HFF-Myc (cell line): Measurements from ENCODE around the gene RRAS2.

Experiments used
- DNase-seq: peaks from one replicate; pipeline ENCODE4 v3.0.0-alpha.2; 2011; ENCODE audit warnings: low read depth; ENCODE audit errors: extremely low read depth
- H3K4me3 ChIP-seq: replicated peaks from 2 replicates; pipeline ENCODE4 v1.5.1; 2011; ENCODE audit warnings: low read depth, mild to moderate bottlenecking, control low read depth, low read length
- CTCF ChIP-seq: IDR thresholded peaks from 2 replicates; pipeline ENCODE4 v1.5.1; 2012; ENCODE audit warnings: mild to moderate bottlenecking, low read depth, low read length, control low read depth; ENCODE audit errors: missing control alignments

The RRAS2 gene

DNA sequence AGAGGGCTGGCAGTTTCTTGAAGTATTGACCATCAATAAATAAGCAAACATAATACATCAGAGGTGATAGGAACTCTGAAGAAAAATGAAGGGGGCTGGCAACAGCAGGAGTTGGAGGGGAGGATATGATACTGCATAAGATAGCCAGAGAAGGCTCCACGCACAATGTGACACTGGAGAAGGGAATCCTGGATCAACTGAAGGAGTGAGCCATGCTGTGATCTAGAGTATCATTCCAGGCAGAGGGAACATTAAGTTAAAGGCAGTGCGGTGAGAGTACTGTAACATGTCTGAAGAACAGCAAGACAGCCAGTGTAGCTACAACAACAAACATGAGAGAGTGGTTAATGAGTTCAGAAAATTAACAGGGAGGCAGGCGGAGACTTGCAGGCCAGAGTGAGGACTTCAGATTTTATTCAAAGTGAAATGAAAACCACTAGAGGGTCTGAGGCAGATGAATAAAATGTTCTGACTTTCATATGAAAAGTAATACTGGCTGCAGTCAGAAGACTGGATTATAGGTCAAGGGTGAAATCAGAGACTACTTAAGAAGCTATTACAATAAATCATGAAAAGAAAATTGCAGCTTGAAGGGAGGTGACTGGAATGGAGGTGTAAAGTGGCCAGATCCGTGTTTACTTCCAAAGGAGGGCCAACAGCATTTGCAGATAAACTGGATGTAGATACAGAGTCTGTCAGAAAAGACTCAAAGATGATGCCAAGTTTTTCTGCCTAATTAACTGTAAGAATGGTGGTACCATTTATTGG lies 49.4 kb downstream of the RRAS2 start:
- DNase-seq = no peak
- no peak overlapping the region for H3K4me3 ChIP-seq
- TF ChIP-seq CTCF = no peak

GRCh38 chr11:14308897-14309387 lies 50.0 kb downstream of the RRAS2 start:
- no peak for DNase-seq
- TF ChIP-seq CTCF = no peak
- no peak overlapping the region for H3K4me3 ChIP-seq

- peak; percentile 65 for TF ChIP-seq CTCF
- peak; percentile 20 for DNase-seq
- H3K4me3 ChIP-seq = no peak overlapping the region
Measured at GRCh38 chr11:14308114-14308896, 50.7 kb downstream of the RRAS2 start.

GRCh38 chr11:14306481-14306880 lies 52.5 kb downstream of the RRAS2 start:
- no peak overlapping the region for H3K4me3 ChIP-seq
- TF ChIP-seq CTCF = no peak
- DNase-seq = no peak

- no peak for DNase-seq
- no peak overlapping the region for H3K4me3 ChIP-seq
- no peak for TF ChIP-seq CTCF
Measured at GRCh38 chr11:14305649-14306048, 53.3 kb downstream of the RRAS2 start.

GRCh38 chr11:14304601-14305000 lies 54.4 kb downstream of the RRAS2 start:
- TF ChIP-seq CTCF = no peak
- H3K4me3 ChIP-seq = no peak overlapping the region

More at GRCh38 chr11:14304601-14305000, 54.4 kb downstream of the RRAS2 start:
- DNase-seq = no peak
